ENCODE measurements around the gene KCNQ5. TPM values are rescaled to one million over a fixed set of nuclear protein-coding genes. Genes with fewer than 3 reads are reported as not detected.

The KCNQ5 gene
- total and polyA plus RNA-seq, 10 of the 15 experiments (the other 5 are each of a cell fraction or from before 2014, with no cell fraction given): 0.60 to 16.2 (median 3.2) TPM

DNA sequence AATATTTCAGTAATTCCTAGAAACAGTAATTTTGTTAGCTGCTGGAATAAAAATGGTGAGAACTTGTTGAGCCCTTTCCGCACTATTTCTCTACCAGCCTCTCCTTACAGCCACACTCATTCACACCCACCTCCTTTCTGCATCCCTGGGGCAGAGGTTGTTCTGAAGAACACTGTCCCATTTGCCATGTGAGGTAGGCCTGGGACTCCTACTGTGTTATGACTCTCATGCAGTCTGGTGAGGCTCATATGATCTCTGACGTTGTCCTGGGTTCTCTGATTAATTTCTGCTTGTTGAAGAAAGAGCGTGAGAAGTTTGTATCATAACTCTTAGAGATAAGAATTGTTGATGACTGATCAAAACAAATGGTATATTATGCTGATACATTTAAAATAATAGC is 4.1 kb upstream of the KCNQ5 start:
- ChIA-PET SMC1A (ENCODE audit: uncharacterized antibody, unreplicated experiment) (interaction anchor here (0.7 to 15.6 kb wide), 35 partner anchors 9 to 709 kb away, joined by 3 to 446 read pairs (median 8); no protein-coding TSS in a partner anchor), RAD21 (ENCODE audit: unreplicated experiment) (interaction anchor here (1.1 to 10.4 kb wide), 16 partner anchors 9 to 564 kb away, joined by 3 to 436 read pairs (median 10); no protein-coding TSS in a partner anchor), POLR2A (interaction anchor here (1.0 to 2.5 kb wide), 2 partner anchors 32 to 511 kb away, joined by 3 to 10 read pairs; no protein-coding TSS in a partner anchor), CTCF (interaction anchor here (0.8 to 15.7 kb wide), 25 partner anchors 10 to 692 kb away, joined by 3 to 644 read pairs (median 14); no protein-coding TSS in a partner anchor)
- H3K79me2 ChIP-seq (ENCODE audit: control insufficient read depth, insufficient read depth, low read length): peaks cover 17% of the 10 kb centered on the region
- DNase-seq (ENCODE audit: low read depth, low spot score) (no peak), ATAC-seq (no peak), FAIRE-seq (no peak)
- H3K27me3 ChIP-seq (replicated peaks in 1 of 2; ENCODE audit: control insufficient read depth in 2 of 2, insufficient read depth in 2 of 2, low read length in 1 of 2): no peaks in the 10 kb centered on the region
- BruUV-seq (replicated peaks): no TSS peak
- H3K27ac ChIP-seq (ENCODE audit: control insufficient read depth, insufficient read depth): no peak overlapping the region
- no peaks in the 10 kb centered on the region for H3K9me3 ChIP-seq (replicated peaks; ENCODE audit: control insufficient read depth, insufficient read depth, low read length)
- no peaks in the 10 kb centered on the region for H4K20me1 ChIP-seq (ENCODE audit: control insufficient read depth, insufficient read depth)
- no peaks in the 10 kb centered on the region for H3K36me3 ChIP-seq (ENCODE audit: control insufficient read depth in 2 of 2, insufficient read depth in 2 of 2, low read length in 1 of 2)
- TF ChIP-seq IKZF2 (IDR thresholded peaks at IDR 0.05): no peak
- TF ChIP-seq, protein P1, sequence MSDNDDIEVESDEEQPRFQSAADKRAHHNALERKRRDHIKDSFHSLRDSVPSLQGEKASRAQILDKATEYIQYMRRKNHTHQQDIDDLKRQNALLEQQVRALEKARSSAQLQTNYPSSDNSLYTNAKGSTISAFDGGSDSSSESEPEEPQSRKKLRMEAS (IDR thresholded peaks at IDR 0.05; ENCODE audit: low read depth, low read length): no peak
- no peak for TF ChIP-seq SRF (IDR thresholded peaks at IDR 0.05; ENCODE audit: low read depth in 2 of 2, low read length in 2 of 2)
- no peak for TF ChIP-seq PAX8 (IDR thresholded peaks at IDR 0.05)
- TF ChIP-seq, protein P2, sequence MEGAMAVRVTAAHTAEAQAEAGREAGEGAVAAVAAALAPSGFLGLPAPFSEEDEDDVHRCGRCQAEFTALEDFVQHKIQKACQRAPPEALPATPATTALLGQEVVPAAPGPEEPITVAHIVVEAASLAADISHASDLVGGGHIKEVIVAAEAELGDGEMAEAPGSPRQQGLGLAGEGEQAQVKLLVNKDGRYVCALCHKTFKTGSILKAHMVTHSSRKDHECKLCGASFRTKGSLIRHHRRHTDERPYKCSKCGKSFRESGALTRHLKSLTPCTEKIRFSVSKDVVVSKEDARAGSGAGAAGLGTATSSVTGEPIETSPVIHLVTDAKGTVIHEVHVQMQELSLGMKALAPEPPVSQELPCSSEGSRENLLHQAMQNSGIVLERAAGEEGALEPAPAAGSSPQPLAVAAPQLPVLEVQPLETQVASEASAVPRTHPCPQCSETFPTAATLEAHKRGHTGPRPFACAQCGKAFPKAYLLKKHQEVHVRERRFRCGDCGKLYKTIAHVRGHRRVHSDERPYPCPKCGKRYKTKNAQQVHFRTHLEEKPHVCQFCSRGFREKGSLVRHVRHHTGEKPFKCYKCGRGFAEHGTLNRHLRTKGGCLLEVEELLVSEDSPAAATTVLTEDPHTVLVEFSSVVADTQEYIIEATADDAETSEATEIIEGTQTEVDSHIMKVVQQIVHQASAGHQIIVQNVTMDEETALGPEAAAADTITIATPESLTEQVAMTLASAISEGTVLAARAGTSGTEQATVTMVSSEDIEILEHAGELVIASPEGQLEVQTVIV (IDR thresholded peaks at IDR 0.05; ENCODE audit: borderline replicate concordance, partially characterized antibody): no peak
- TF ChIP-seq EED (IDR thresholded peaks at IDR 0.05; ENCODE audit: low read depth): no peak
- TF ChIP-seq HCFC1 (IDR thresholded peaks at IDR 0.05; ENCODE audit: low read length): no peak
- no peak overlapping the region for H3K4me3 ChIP-seq
- in situ Hi-C loops (cut with MboI) (loop anchor here (5.0 kb wide), 2 partner anchors 515 to 565 kb away; no protein-coding TSS in a partner anchor), intact Hi-C loops (cut with micrococcal nuclease; ENCODE audit: unreplicated experiment) (loop anchor here (2.0 to 10.0 kb wide), 4 partner anchors 205 to 710 kb away; no protein-coding TSS in a partner anchor)
- H3K4me1 ChIP-seq (ENCODE audit: control insufficient read depth, insufficient read depth, low read length): peaks cover 13% of the 10 kb centered on the region
- H3K9ac ChIP-seq (ENCODE audit: control insufficient read depth, insufficient read depth, low read length): no peak overlapping the region
- 98% methylated on average over 3 of the region's 3 CpGs for WGBS (ENCODE audit: insufficient coverage, insufficient replicate concordance, low lambda C conversion rate, missing lambda C conversion rate)
- no peak overlapping the region for H3K4me2 ChIP-seq (ENCODE audit: control insufficient read depth, insufficient read depth)
- no peak overlapping the region for H2AFZ ChIP-seq (ENCODE audit: control insufficient read depth, low read depth, low read length)

All from GM12878 (cell line).